Measurements from ENCODE around the gene CAMK2G. TPM values are rescaled to one million over a fixed set of nuclear protein-coding genes. Genes with fewer than 3 reads are reported as not detected.
A peak's percentile ranks its signal among the peaks of the same experiment; 100 is the strongest.

CAMK2G gene
- total RNA-seq, 1 donor from 2014 or later = 31.7 TPM

- Mint-ChIP-seq H3K4me3 (ENCODE audit: unreplicated experiment) (peak overlapping the region; percentile 13), H3K9me3 (ENCODE audit: low read depth) (no peaks in the 10 kb centered on the region)
Measured at GRCh38 chr10:73906524-73907447, 32.4 kb upstream of the CAMK2G start.

GRCh38 chr10:73905256-73906020 lies 31.1 kb upstream of the CAMK2G start:
- peak overlapping the region; percentile 14 for H3K27ac Mint-ChIP-seq (ENCODE audit: unreplicated experiment)
- no peaks in the 10 kb centered on the region for H3K9me3 Mint-ChIP-seq (ENCODE audit: low read depth)
- no peak for TF ChIP-seq CTCF (IDR thresholded peaks at IDR 0.05)
- DNase-seq (ENCODE audit: low spot score) = no peak
- no peaks in the 10 kb centered on the region for H3K27me3 Mint-ChIP-seq (ENCODE audit: low read depth)
- H3K4me3 Mint-ChIP-seq (ENCODE audit: unreplicated experiment) = no peak overlapping the region
- no peaks in the 10 kb centered on the region for H3K36me3 Mint-ChIP-seq (ENCODE audit: low read depth)
- peaks cover 55% of the 10 kb centered on the region for H3K4me1 Mint-ChIP-seq (ENCODE audit: low read depth)

More at GRCh38 chr10:73906524-73907447, 32.4 kb upstream of the CAMK2G start:
- no peaks in the 10 kb centered on the region for H3K27me3 Mint-ChIP-seq (ENCODE audit: low read depth)
- peaks cover 3% of the 10 kb centered on the region for H3K36me3 Mint-ChIP-seq (ENCODE audit: low read depth)
- H3K27ac Mint-ChIP-seq (ENCODE audit: unreplicated experiment) = peak overlapping the region; percentile 98
- no peak for TF ChIP-seq CTCF (IDR thresholded peaks at IDR 0.05)
- DNase-seq (ENCODE audit: low spot score) = peak; percentile 93
- H3K4me1 Mint-ChIP-seq (ENCODE audit: low read depth) = peaks cover 64% of the 10 kb centered on the region

GRCh38 chr10:73902351-73902750 lies 28.0 kb upstream of the CAMK2G start:
- Mint-ChIP-seq H3K4me1 (ENCODE audit: low read depth) (peaks cover 43% of the 10 kb centered on the region), H3K9me3 (ENCODE audit: low read depth) (no peaks in the 10 kb centered on the region), H3K27ac (ENCODE audit: unreplicated experiment) (peak overlapping the region; percentile 69), H3K4me3 (ENCODE audit: unreplicated experiment) (no peak overlapping the region), H3K27me3 (ENCODE audit: low read depth) (no peaks in the 10 kb centered on the region), H3K36me3 (ENCODE audit: low read depth) (no peaks in the 10 kb centered on the region)
- TF ChIP-seq CTCF (IDR thresholded peaks at IDR 0.05) = no peak
- DNase-seq (ENCODE audit: low spot score) = no peak

GRCh38 chr10:73901261-73901660 lies 26.9 kb upstream of the CAMK2G start:
- Mint-ChIP-seq H3K36me3 (ENCODE audit: low read depth) (no peaks in the 10 kb centered on the region), H3K27me3 (ENCODE audit: low read depth) (no peaks in the 10 kb centered on the region), H3K4me1 (ENCODE audit: low read depth) (peaks cover 32% of the 10 kb centered on the region), H3K9me3 (ENCODE audit: low read depth) (no peaks in the 10 kb centered on the region), H3K27ac (ENCODE audit: unreplicated experiment) (no peak overlapping the region), H3K4me3 (ENCODE audit: unreplicated experiment) (no peak overlapping the region)
- no peak for TF ChIP-seq CTCF (IDR thresholded peaks at IDR 0.05)
- no peak for DNase-seq (ENCODE audit: low spot score)

- Mint-ChIP-seq H3K27ac (ENCODE audit: unreplicated experiment) (no peak overlapping the region), H3K36me3 (ENCODE audit: low read depth) (no peaks in the 10 kb centered on the region), H3K9me3 (ENCODE audit: low read depth) (no peaks in the 10 kb centered on the region), H3K4me3 (ENCODE audit: unreplicated experiment) (no peak overlapping the region), H3K27me3 (ENCODE audit: low read depth) (no peaks in the 10 kb centered on the region), H3K4me1 (ENCODE audit: low read depth) (peaks cover 26% of the 10 kb centered on the region)
- TF ChIP-seq CTCF (IDR thresholded peaks at IDR 0.05) = no peak
- no peak for DNase-seq (ENCODE audit: low spot score)
Measured at GRCh38 chr10:73900064-73900463, 25.7 kb upstream of the CAMK2G start.
